ENCODE measurements around the gene ELOVL1.

DNA sequence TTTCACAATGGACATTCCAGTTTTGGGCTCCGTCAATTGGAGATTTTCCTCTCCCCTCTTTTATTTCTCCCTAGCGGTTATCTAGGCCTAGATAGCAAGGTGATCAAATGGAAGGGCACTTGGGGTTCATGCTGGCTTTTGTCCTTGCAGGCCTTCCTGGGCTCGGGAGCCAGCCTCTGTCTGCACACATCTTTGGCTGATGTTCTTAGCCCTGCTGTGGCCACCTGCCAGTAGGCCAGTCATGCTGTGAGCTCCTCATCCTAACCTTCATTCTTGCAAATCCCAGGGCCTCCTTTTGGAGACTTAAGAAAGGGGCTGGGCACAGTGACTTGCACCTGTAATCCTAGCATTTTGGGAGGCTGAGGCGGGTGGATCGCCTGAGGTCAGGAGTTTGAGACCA lies 53.6 kb downstream of the ELOVL1 start:
- no peak for TF ChIP-seq CTCF (IDR thresholded peaks at IDR 0.05)
- no peak for TF ChIP-seq POLR2AphosphoS5 (IDR thresholded peaks at IDR 0.05)

Measured in gastroesophageal sphincter (tissue), 3 donors.